Breast epithelium (tissue), 4 donors: ENCODE results near the gene F13A1. TPM values are rescaled to one million over a fixed set of nuclear protein-coding genes. Genes with fewer than 3 reads are reported as not detected.

Source experiments
- DNase-seq, 2 donors: peaks; one replicate each; pipeline ENCODE4 v3.0.0-alpha.2; 2019; ENCODE audit warnings: low spot score in 2 of 2
- H3K27ac ChIP-seq, 2 donors: fragments of 200-600 bp; sonication (generic) in 1 of 2; one replicate each; pipeline ENCODE4 v1.5.1; 2016 to 2019; ENCODE audit warnings: mild to moderate bottlenecking in 1 of 2
- H3K27me3 ChIP-seq, 2 donors: fragments of 200-600 bp; sonication (generic) in 1 of 2; one replicate each; pipeline versions ENCODE4 v1.5.1 to v1.6.0; 2017 to 2019; ENCODE audit warnings: control low read depth in 1 of 2, mild to moderate bottlenecking in 1 of 2
- H3K36me3 ChIP-seq: fragments of 200-600 bp; one replicate; pipeline ENCODE4 v1.5.1; 2019
- H3K4me1 ChIP-seq, 2 donors: fragments of 200-600 bp; sonication (generic); one replicate each; pipeline ENCODE4 v1.5.1; 2016 to 2019; ENCODE audit warnings: control low read depth in 1 of 2
- H3K4me3 ChIP-seq, 3 donors: fragments of 200-600 bp; sonication (generic); 1 replicate in 2 of 3; 2 replicates in 1 of 3; pipeline ENCODE4 v1.5.1; 2016 to 2019; ENCODE audit warnings: mild to moderate bottlenecking in 3 of 3, moderate library complexity in 2 of 3
- H3K9me3 ChIP-seq, 2 donors: fragments of 200-600 bp; sonication (generic) in 1 of 2; one replicate each; pipeline ENCODE4 v1.5.1; 2016 to 2019; ENCODE audit warnings: control low read depth in 1 of 2
- POLR2A ChIP-seq: fragments of 450-650 bp; IDR thresholded peaks from one replicate; pipeline ENCODE4 v1.6.1; 2016; ENCODE audit warnings: antibody characterized with exemption, mild to moderate bottlenecking, moderate library complexity
- POLR2AphosphoS5 ChIP-seq, 3 donors: sonication (generic); formaldehyde crosslinking; IDR thresholded peaks; one replicate each; pipeline ENCODE4 v1.6.1; 2017; ENCODE audit warnings: antibody characterized with exemption in 3 of 3
- intact Hi-C: fragments of 100-400 bp; cut with DNase I; formaldehyde crosslinking; loops from one replicate; pipeline ENCODE4 v1.15.1; 2023; ENCODE audit warnings: low total_unique reads
- total RNA-seq, 3 donors: library from RNA; depleted of rRNA; stranded (reverse); fragments of >200 nt; gene quantifications; one replicate each; pipeline ENCODE4 v1.1.0, GENCODE V29; 2016
- TF ChIP-seq, protein P1 (sequence below), 3 donors: fragments of 450-650 bp; IDR thresholded peaks; one replicate each; pipeline ENCODE4 v1.5.1; 2016 to 2017; ENCODE audit warnings: antibody characterized with exemption in 3 of 3, mild to moderate bottlenecking in 3 of 3, moderate library complexity in 3 of 3

The F13A1 gene
- total RNA-seq, 3 donors from 2014 or later: 45.6 to 357 (median 53.3) TPM

DNA sequence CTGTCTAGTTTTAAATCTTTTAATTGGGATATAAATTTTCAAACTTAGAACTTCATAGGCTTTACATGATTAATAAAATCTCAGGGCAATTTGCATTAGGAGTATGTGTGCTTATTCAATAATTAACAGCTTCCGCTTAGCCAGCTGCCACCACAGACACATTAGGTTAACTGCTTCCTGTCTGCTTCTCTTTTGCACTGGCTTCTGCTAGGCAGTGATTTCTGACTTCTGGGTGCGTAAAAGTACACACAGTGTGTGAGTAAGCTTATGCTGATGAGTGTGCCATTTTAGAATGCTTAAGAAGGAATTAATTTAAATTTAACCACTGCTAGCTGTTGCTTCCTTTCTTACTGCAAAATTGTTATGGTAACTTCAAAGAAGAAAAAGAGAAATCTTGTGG lies 73.9 kb downstream of the F13A1 start:
- intact Hi-C loops: no loop called here

DNA sequence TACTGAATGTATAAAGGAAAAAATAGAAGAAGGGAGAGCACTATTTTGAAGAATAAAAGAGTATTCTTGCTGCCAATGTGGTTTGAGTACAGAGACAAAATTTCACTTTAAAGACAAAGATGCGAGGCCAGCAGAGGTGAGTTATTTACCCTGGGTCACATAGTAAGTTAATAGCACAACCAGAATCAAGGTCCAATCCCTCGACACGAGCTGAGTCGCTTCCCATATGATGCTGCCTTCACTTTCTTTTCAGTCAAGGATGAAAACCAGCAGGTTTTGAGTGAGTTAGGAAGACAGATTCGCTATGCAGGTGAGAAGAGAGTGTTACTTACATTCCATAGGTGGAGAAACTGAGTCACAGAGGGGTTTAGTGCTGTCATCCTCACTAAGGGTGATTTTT lies 75.8 kb downstream of the F13A1 start:
- intact Hi-C loops: no loop called here
- Histone ChIP-seq H3K27ac (no peak overlapping the region), H3K4me3 (no peak overlapping the region), H3K9me3 (no peaks in the 10 kb centered on the region), H3K4me1 (no peaks in the 10 kb centered on the region), H3K27me3 (no peaks in the 10 kb centered on the region), H3K36me3 (no peaks in the 10 kb centered on the region)
- no peak for DNase-seq
- no peak for TF ChIP-seq POLR2AphosphoS5 (IDR thresholded peaks at IDR 0.05)
- TF ChIP-seq, protein P1, sequence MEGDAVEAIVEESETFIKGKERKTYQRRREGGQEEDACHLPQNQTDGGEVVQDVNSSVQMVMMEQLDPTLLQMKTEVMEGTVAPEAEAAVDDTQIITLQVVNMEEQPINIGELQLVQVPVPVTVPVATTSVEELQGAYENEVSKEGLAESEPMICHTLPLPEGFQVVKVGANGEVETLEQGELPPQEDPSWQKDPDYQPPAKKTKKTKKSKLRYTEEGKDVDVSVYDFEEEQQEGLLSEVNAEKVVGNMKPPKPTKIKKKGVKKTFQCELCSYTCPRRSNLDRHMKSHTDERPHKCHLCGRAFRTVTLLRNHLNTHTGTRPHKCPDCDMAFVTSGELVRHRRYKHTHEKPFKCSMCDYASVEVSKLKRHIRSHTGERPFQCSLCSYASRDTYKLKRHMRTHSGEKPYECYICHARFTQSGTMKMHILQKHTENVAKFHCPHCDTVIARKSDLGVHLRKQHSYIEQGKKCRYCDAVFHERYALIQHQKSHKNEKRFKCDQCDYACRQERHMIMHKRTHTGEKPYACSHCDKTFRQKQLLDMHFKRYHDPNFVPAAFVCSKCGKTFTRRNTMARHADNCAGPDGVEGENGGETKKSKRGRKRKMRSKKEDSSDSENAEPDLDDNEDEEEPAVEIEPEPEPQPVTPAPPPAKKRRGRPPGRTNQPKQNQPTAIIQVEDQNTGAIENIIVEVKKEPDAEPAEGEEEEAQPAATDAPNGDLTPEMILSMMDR (IDR thresholded peaks at IDR 0.05): no peak
- TF ChIP-seq POLR2A: no peak

More for the DNA sequence above, 73.9 kb downstream of the F13A1 start:
- H3K27ac ChIP-seq: no peak overlapping the region
- DNase-seq: no peak
- no peaks in the 10 kb centered on the region for H3K27me3 ChIP-seq
- no peak overlapping the region for H3K4me3 ChIP-seq
- no peaks in the 10 kb centered on the region for H3K36me3 ChIP-seq
- TF ChIP-seq POLR2AphosphoS5 (IDR thresholded peaks at IDR 0.05): no peak
- no peak for TF ChIP-seq POLR2A
- TF ChIP-seq, protein P1 (IDR thresholded peaks at IDR 0.05): no peak
- no peaks in the 10 kb centered on the region for H3K4me1 ChIP-seq
- H3K9me3 ChIP-seq: no peaks in the 10 kb centered on the region

DNA sequence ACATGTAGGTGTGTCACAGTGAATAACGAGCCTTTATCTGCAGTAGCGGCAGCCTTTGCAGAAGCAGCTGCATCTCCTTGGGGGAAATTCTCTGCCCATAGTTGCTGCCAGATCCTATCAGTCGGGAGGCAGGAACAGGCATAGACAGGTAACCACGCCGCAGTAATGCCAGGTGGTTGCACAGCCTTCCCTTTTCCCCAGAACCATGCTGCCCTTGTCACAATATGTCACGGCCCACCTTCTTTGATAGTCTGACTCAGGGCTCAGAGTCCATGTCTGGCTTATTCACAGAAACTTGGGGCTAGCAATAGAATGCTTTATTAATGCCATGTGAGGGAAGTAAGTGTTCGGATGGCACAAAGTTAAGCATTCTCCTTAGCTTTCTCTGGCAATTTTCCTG lies 76.6 kb downstream of the F13A1 start:
- no peak for DNase-seq
- intact Hi-C loops: no loop called here
- Histone ChIP-seq H3K9me3 (no peaks in the 10 kb centered on the region), H3K4me1 (no peaks in the 10 kb centered on the region), H3K4me3 (no peak overlapping the region), H3K27me3 (no peaks in the 10 kb centered on the region), H3K36me3 (no peaks in the 10 kb centered on the region), H3K27ac (no peak overlapping the region)
- no peak for TF ChIP-seq POLR2AphosphoS5 (IDR thresholded peaks at IDR 0.05)
- TF ChIP-seq, protein P1 (IDR thresholded peaks at IDR 0.05): no peak
- TF ChIP-seq POLR2A: no peak

DNA sequence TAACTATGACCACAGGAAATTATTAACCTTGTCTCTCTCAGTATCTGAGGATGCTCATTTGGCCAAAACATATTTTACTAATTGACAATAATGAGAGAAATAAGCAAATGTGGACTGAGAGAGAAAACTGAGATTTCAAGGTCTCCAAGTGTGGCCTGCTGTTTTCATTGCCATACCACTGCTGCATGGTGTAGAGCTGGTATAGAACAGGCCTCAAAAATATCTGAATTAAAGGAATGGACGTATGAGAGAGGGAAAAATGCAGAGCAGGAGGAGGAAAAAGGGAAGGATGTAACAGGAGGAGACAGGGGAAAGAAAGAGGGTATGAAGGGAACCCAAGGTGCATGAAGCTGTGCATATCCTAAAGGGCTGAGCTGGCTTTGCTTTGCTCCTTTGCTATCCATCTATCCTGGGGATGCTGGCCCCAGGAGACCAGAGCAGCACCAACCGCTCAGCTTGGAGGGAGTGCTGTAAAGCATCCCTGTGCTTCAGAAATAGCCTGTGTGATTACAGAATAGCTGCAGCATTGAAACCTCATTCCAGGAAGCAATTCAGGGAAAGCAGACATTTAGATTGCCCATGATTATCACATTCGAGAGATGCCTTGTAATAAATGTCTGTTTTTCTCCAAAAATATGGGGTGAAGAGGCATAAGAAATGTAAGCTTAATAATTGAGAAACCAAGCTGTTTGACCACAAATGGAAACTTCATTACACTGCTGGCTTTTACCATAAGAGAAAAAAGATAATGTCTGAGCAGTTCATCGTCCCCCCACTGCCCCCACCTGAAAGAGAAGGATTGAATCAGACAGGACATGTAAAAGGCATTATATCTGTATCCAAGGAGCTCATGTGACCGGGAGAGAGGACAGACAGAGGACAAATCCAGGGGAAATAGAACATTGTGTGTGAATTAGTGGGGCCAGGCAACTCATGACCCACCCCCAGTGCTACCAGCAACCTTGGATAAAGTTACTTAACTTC lies 80.6 kb downstream of the F13A1 start:
- TF ChIP-seq, protein P1 (IDR thresholded peaks at IDR 0.05): no peak
- no peak for TF ChIP-seq POLR2AphosphoS5 (IDR thresholded peaks at IDR 0.05)
- no peak for TF ChIP-seq POLR2A
- H3K27me3 ChIP-seq: no peaks in the 10 kb centered on the region
- H3K4me1 ChIP-seq: no peaks in the 10 kb centered on the region
- no peaks in the 10 kb centered on the region for H3K9me3 ChIP-seq
- no peak overlapping the region for H3K4me3 ChIP-seq
- DNase-seq: no peak
- intact Hi-C loops: no loop called here
- no peak overlapping the region for H3K27ac ChIP-seq
- H3K36me3 ChIP-seq: no peaks in the 10 kb centered on the region

- no peaks in the 10 kb centered on the region for H3K27me3 ChIP-seq
- no peak for TF ChIP-seq POLR2A
- no peak for TF ChIP-seq POLR2AphosphoS5 (IDR thresholded peaks at IDR 0.05)
- TF ChIP-seq, protein P1 (IDR thresholded peaks at IDR 0.05): no peak
- H3K36me3 ChIP-seq: no peaks in the 10 kb centered on the region
- no peaks in the 10 kb centered on the region for H3K9me3 ChIP-seq
- H3K4me1 ChIP-seq: no peaks in the 10 kb centered on the region
- no peak overlapping the region for H3K27ac ChIP-seq
- no peak overlapping the region for H3K4me3 ChIP-seq
- intact Hi-C loops: no loop called here
- no peak for DNase-seq
These were observed 83.6 kb downstream of the F13A1 start for GRCh38 chr6:6236730-6237469.
